Neuron (in vitro differentiated cells): ENCODE measurements around the gene QSOX2.

Source experiments
- H2AFZ ChIP-seq: one replicate; pipeline ENCODE4 v1.6.1; 2013; ENCODE audit warnings: low read depth, mild to moderate bottlenecking, inconsistent platforms, low read length, moderate library complexity
- H3K27me3 ChIP-seq: one replicate; pipeline ENCODE4 v1.6.1; 2013; ENCODE audit warnings: low read length; ENCODE audit not compliant: insufficient read depth
- H3K36me3 ChIP-seq: one replicate; pipeline ENCODE4 v1.6.1; 2013; ENCODE audit warnings: low read length; ENCODE audit not compliant: insufficient read depth
- H3K4me1 ChIP-seq: one replicate; pipeline ENCODE4 v1.6.1; 2013; ENCODE audit warnings: low read length; ENCODE audit not compliant: insufficient read depth
- H3K4me3 ChIP-seq: 2 replicates; pipeline ENCODE4 v1.5.1; 2013; ENCODE audit warnings: mild to moderate bottlenecking, low read length, moderate library complexity
- H3K9me3 ChIP-seq: one replicate; pipeline ENCODE4 v1.6.1; 2013; ENCODE audit warnings: low read length

QSOX2 gene

DNA sequence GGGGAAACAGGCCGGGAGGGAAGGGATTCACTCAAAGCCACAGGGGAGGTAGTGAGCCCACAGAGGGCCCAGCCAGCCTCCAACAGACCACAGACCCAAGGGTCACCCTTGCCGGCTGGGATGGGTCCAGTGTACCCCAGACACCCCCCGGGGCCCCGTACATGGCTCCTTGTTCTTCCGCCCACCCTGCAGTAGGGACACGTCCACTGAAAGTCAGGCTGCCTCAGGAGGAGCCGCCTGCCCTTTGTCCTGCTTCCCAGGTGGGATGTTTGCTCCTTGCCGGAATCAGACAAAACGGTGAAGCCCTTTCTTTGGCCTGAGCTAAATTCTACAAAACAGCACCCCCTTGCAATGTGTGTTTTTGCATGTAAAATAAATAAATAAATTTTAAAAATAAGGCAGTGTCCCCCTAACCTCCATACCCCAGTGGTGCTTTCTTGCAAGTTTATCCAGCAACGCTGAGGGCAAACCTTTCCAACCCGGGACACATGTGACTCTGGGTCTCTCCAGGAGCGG is 66.5 kb downstream of the QSOX2 start:
- Histone ChIP-seq H3K4me1 (peaks cover 6% of the 10 kb centered on the region), H2AFZ (no peak overlapping the region), H3K9me3 (no peaks in the 10 kb centered on the region), H3K36me3 (no peaks in the 10 kb centered on the region), H3K4me3 (no peak overlapping the region), H3K27me3 (peaks cover 56% of the 10 kb centered on the region)

DNA sequence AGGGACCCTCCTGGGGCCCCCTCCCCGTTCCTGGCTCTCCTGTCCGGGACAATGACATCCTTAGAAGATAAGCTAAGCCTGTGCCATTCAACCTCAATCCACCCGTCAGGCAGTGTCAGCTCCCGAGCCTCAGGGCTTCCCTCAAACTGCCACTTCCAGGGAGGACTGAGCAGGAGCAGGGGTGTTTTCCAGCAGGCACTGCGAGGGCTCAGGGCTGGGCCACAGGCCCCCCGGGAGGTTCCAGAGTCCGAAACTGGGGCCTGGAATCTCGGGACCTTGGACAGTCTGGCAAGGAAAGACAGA is 66.9 kb downstream of the QSOX2 start:
- Histone ChIP-seq H2AFZ (no peak overlapping the region), H3K9me3 (no peaks in the 10 kb centered on the region), H3K27me3 (peaks cover 56% of the 10 kb centered on the region), H3K36me3 (no peaks in the 10 kb centered on the region), H3K4me1 (peaks cover 6% of the 10 kb centered on the region), H3K4me3 (no peak overlapping the region)

DNA sequence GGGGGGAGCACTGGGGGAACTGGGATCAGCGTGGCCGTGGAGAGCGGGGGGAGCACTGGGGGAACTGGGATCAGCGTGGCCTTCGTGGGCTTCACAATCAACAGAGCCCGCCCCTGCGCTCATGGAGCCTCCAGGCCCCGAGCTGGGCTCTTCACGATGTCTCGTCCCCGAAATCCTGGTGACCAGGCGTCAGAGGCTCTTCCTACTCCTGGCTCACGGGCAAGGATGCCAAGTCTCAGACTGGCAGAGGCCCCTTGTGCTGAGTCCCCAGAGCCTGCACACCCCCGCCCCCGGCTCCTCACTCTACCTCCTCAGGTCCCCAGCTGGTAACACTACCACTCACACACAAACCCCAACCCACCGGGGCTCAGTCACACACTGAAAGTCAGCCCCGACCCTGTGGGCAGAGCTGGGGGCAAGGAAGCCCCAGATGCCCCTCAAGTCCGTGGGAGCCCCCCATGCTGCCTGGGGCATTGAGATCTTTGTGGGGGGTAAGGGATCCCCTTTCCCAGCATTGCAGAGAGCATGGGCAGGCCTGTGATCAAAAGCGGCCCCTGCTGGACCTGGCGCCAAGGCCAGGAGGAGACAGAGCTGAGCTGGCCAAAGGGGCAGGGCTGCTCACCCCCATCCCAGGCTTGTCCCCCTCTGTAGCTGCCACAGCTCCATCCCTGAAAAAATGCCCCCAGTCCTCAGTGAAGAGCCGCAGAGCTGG is 67.4 kb downstream of the QSOX2 start:
- no peaks in the 10 kb centered on the region for H3K9me3 ChIP-seq
- no peaks in the 10 kb centered on the region for H3K36me3 ChIP-seq
- no peak overlapping the region for H2AFZ ChIP-seq
- peaks cover 6% of the 10 kb centered on the region for H3K4me1 ChIP-seq
- peaks cover 53% of the 10 kb centered on the region for H3K27me3 ChIP-seq
- H3K4me3 ChIP-seq, result no peak overlapping the region

DNA sequence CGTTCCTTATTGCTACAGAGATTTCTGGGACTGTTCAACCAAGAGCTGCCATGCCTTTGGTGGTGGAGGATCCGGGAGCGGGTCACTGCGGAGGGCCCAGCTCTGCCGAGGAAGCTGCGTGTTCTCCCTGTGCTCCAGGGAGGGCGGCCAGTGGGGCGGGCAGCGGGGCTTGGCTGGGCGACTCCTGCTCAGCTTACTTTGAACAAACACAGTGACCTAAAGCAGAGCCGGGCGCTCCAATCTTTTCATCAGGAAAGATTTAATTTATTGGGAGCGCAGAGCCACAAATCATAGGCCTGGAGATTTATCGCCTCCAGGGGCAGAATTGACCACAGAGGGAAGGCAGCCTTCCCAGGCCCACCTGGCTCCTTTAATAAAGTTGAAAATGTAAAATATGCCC is 68.4 kb downstream of the QSOX2 start:
- Histone ChIP-seq H3K4me1 (peaks cover 6% of the 10 kb centered on the region), H3K9me3 (no peaks in the 10 kb centered on the region), H2AFZ (no peak overlapping the region), H3K27me3 (peaks cover 44% of the 10 kb centered on the region), H3K36me3 (no peaks in the 10 kb centered on the region), H3K4me3 (no peak overlapping the region)

DNA sequence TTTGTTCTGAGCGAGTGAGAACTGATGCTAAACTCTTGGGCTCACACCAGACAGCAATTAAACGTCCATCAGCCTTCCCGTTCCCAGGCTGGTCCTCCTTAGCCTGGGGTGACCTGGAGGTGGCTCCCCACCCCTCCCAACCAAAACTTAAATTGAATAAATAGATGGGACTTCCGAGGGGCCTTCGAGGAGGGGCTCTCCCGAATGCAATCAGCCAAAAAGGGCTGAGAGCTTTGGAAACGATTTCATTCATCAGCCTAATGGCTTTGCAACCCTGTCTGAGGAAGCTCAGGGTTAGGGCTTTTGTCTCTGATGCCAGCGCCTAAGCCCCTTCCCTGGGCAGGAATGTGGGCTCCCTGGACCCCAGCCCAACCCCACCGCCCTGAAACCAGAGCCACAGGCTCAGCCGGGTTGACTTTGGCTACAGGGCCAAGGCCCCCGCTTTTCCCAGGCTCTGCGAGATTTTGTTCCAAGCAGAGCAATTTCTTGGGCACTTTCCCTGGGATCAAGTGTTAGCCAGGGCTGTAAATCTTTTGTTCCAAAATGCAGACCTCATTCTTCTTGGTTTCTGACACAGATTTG is 69.9 kb downstream of the QSOX2 start:
- Histone ChIP-seq H3K4me1 (peaks cover 20% of the 10 kb centered on the region), H2AFZ (no peak overlapping the region), H3K9me3 (no peaks in the 10 kb centered on the region), H3K36me3 (no peaks in the 10 kb centered on the region), H3K27me3 (peaks cover 38% of the 10 kb centered on the region), H3K4me3 (no peak overlapping the region)

DNA sequence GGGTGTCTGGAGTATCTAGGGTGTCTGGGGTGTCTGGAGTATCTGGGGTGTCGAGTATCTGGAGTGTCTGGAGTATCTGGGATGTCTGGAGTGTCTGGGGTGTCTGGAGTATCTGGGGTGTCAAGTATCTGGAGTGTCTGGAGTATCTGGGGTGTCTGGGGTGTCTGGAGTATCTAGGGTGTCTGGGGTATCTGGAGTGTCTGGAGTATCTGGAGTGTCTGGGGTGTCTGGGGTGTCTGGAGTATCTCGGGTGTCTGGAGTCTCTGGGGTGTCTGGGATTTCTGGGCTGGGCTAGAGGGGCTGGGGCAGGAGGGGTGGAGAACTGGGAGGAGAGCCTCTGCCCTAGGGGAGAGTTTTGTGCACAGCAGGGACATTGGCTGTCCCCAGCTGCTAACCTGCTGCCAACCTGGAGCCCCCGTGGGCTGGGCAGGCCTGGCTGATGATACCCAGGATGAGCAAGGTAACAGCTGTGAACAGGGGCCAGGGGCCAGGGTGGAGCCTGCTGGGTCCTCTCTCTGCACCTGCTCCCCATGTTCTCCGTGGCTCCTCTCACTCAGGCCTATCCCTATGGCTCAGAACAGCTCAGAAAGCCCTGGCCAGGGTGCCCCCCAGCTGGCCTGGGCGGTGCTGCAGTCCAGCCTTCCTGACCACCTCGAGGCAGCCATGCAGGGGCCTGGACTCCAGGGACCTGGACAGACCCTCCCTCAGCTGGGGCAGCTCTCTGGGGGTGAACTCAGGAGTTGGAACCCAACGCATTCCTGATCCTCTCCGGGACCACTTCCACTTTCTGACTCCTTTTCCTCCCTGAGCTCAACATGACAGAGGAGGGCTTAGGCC is 70.6 kb downstream of the QSOX2 start:
- Histone ChIP-seq H3K36me3 (no peaks in the 10 kb centered on the region), H2AFZ (no peak overlapping the region), H3K27me3 (peaks cover 33% of the 10 kb centered on the region), H3K4me1 (peaks cover 22% of the 10 kb centered on the region), H3K4me3 (no peak overlapping the region), H3K9me3 (no peaks in the 10 kb centered on the region)

DNA sequence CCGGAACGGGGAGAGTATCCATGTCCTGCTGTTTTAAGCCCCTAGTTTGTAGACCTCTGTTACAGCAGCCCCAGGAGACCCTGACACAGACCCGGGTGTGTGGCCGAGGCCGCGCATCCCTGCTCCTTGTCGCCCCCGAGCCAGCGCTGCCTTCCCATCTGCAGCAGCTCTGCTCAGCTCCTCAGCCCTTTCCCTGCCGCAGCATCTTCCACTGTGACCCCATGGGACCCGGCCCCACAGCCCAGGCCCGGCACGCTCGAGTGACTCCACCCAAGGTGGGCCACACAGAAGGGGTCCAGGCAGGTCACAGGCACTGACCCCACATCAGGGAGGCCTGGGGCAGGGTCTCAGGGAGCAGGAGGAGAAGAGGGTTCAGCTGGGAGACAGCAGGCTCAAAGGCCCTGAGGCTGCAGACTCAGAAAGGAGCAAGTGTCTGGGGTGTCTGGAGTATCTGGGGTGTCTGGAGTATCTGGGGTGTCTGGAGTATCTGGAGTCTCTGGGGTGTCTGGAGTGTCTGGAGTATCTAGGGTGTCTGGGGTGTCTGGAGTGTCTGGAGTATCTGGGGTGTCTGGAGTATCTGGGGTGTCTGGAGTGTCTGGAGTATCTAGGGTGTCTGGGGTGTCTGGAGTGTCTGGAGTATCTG is 71.8 kb downstream of the QSOX2 start:
- Histone ChIP-seq H3K4me1 (peaks cover 22% of the 10 kb centered on the region), H2AFZ (no peak overlapping the region), H3K4me3 (no peak overlapping the region), H3K9me3 (no peaks in the 10 kb centered on the region), H3K27me3 (peaks cover 25% of the 10 kb centered on the region), H3K36me3 (no peaks in the 10 kb centered on the region)

DNA sequence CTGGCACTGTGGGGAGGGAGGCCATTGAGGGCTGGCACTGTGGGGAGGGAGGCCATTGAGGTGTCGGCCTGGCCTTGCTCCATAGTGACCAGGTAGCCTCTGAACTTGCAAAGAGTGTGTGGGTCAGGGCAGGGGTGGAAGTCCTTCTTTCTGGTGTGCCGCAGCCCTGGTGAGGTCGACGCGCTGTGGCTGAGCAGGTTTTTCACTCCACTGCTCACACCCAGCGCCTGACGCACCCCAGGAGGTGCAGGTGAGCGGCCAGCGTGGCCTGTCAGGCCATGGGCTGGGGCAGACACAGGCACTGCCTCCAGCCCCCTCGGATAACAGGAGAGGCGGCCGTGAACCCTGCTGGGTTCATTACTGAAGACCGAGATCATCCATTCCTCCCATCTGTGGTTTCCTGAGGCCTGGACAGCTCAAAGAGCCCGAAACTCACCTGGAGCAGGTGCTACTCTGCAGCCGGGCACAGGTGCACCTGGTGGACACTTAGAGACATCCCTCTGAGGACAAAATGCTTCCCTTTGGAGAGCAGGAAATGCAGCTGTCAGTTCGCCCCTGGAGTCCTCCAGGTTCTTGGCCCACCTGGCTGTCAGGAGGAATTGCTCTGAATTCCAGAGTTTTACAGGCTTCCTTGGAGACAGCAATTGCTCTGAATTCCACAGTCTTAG is 73.1 kb downstream of the QSOX2 start:
- peaks cover 15% of the 10 kb centered on the region for H3K27me3 ChIP-seq

DNA sequence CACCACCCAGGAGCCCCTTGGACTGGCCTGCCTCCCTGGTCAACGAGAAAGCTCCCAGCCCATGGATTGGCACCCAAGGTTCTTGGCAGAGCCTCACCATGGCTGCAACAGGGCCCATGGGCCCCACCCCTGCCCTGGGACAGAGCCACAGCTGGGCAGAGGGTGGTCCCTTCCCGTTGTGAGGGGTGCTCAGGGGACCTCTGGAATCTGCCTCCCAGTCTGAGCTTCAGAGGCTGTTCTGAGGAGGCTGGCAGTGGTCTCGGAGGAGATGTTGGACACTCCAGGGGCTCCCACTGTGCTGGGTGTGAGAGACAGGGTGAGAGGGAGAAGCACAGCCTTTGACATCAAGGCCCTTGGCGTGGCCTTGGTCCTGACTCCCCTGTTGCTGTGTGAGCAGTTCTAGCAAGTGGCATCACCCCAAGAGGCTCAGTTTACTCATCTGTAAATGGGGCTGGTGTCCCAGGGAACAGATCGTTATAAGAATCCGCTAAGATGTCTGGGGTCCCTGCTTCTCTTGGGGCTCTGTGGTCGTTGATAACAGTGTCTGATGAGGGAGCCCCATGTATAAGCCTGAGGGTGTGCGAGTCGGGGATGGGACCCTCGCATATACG is 73.7 kb downstream of the QSOX2 start:
- no peaks in the 10 kb centered on the region for H3K9me3 ChIP-seq
- no peak overlapping the region for H3K4me3 ChIP-seq
- H3K27me3 ChIP-seq, result peaks cover 13% of the 10 kb centered on the region
- H2AFZ ChIP-seq, result no peak overlapping the region
- H3K36me3 ChIP-seq, result no peaks in the 10 kb centered on the region
- peaks cover 22% of the 10 kb centered on the region for H3K4me1 ChIP-seq

More for the DNA sequence above, 73.1 kb downstream of the QSOX2 start:
- no peaks in the 10 kb centered on the region for H3K36me3 ChIP-seq
- peaks cover 22% of the 10 kb centered on the region for H3K4me1 ChIP-seq
- H3K9me3 ChIP-seq, result no peaks in the 10 kb centered on the region
- H2AFZ ChIP-seq, result no peak overlapping the region
- no peak overlapping the region for H3K4me3 ChIP-seq

DNA sequence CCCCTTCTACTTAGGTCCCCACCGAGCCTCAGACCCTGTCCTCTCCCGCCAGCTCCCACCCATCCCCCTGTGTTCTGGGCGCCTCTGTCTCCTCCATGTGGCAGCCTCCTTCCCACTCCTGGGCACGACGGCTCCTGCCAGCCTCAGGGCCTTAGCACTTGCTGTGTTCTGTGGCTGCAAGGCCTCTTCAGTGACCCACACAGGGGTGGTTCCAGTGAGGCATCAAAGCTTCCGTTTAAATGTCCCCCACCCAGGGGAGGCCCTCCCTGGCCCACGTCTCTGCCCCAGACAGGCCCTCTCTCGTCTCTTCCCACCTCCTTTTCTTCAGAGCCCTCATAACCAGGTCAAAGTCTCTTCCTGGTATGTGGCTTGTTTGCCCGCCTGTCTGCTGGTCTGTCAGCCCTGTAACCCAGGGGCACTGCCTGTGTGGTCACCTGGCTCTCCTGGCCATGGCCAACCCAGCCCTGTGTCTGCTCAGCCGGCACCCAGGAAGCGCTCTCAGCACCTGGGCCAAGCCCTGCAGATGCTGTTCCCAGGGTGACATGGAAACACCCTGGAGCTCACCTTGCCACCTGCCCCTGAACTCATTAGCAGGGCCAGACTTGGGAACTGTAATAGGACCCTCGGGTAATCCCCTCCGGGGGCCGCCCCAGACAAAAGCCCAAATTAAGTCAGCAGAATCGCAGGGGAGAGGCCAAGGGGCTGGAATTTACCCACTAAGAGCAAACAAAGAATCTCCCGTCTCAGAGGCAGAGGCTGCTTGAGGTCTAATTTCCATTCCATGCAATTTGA is 74.4 kb downstream of the QSOX2 start:
- H3K36me3 ChIP-seq, result no peaks in the 10 kb centered on the region
- H3K27me3 ChIP-seq, result peaks cover 10% of the 10 kb centered on the region
- peaks cover 2% of the 10 kb centered on the region for H3K9me3 ChIP-seq
- no peak overlapping the region for H2AFZ ChIP-seq
- no peak overlapping the region for H3K4me3 ChIP-seq
- peaks cover 22% of the 10 kb centered on the region for H3K4me1 ChIP-seq

DNA sequence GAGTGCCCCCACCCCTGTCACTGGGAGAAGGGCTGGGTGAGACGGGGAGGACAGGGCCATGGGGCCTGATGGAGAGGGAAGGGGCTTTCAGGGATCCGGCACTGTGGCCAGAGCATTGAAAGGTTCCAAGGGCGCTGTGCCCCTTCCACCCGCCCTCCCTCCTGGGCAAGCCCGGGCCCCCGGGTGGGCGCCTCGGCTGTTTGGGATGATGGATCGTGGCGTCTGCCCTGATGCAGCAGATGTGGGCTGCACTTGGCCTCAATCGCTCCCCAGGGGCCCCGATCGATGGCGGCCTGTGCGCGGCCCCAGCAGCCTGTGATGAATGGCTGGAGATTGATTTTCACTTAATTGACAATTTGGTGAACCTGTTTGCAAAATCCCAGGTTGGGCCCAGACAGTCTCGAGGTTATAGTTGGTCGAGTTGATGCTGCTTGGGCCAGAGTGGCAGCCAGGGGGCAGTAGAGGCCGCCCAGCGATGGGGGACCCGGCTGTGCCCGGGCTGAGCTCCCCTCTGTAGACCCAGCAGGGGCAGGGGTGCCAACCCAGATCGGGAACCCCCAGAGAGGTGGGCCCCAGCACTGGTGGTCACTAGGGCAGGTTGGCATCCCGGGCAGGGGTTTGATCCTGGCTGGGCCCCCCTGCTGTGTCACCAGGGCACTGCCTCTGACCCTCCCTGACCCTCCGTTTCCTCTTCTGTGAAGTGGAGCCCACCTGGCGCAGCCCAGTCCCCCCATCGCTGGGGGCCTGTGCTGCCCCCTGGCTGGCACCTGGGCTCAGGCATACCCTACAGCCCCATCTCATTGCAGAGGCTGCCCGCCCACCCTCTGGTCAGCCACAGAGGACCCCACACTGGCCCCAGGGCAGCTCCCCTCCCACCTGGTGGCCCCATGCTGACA is 75.4 kb downstream of the QSOX2 start:
- peaks cover 7% of the 10 kb centered on the region for H3K27me3 ChIP-seq
- H2AFZ ChIP-seq, result no peak overlapping the region
- H3K4me3 ChIP-seq, result no peak overlapping the region

More for the DNA sequence above, 75.4 kb downstream of the QSOX2 start:
- H3K9me3 ChIP-seq, result peaks cover 2% of the 10 kb centered on the region
- peaks cover 18% of the 10 kb centered on the region for H3K4me1 ChIP-seq
- H3K36me3 ChIP-seq, result no peaks in the 10 kb centered on the region
